Brain microvascular endothelial cell (primary cell): Measurements from ENCODE around the gene BORCS5.

Experiments
- DNase-seq: peaks from one replicate; pipeline ENCODE4 v3.0.0-alpha.2; 2020
- H3K27ac ChIP-seq: fragments of 250-450 bp; sonication (Bioruptor Pico); 2 replicates; pipeline ENCODE4 v1.5.1; 2020; ENCODE audit warnings: mild to moderate bottlenecking, moderate library complexity
- H3K27me3 ChIP-seq: fragments of 250-450 bp; sonication (Bioruptor Pico); replicated peaks from 2 replicates; pipeline ENCODE4 v1.5.1; 2020; ENCODE audit warnings: mild to moderate bottlenecking
- H3K36me3 ChIP-seq: fragments of 250-450 bp; sonication (Bioruptor Pico); replicated peaks from 2 replicates; pipeline ENCODE4 v1.5.1; 2020; ENCODE audit warnings: mild to moderate bottlenecking
- H3K4me3 ChIP-seq: 2 replicates; pipeline ENCODE4 v1.5.1; 2011; ENCODE audit warnings: low read depth, mild to moderate bottlenecking, control low read depth, low read length, moderate library complexity
- in situ Hi-C: cut with HindIII; loops from 2 replicates; pipeline ENCODE4 v1.10.0; 2017; ENCODE audit warnings: low sequenced_read_pairs, low pct_ligation_motif_present
- TF ChIP-seq, protein P1 (sequence below): IDR thresholded peaks from 2 replicates; pipeline ENCODE4 v1.5.1; 2011; ENCODE audit warnings: low read depth, mild to moderate bottlenecking, moderate library complexity, low read length, control low read depth, inconsistent platforms; ENCODE audit errors: missing control alignments

Gene BORCS5

DNA sequence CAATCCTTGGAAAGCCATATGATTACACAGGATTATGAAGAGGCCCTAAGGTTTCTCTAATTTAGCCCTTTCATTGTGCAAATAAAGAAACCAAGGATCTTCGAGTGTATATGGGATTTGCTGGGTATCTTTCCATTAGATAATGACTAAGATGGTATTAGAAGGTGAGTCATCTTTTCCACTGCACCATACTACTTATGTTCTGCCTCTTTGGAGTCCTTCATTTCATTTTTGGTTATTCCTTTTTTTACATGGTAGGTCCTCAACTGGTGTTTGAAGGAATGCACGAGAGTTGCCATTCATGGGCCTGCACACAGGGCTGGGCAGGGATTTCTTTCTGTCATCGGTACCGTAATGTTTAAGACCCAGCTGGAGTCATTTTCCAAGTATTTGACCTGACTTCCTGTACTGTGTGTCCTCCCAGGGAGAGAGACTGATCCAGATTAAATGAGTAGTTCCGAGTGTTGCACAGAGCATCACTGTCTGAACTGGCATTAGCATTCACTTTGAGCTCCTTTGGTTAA is 85.7 kb downstream of the BORCS5 start:
- Histone ChIP-seq H3K36me3 (no peaks in the 10 kb centered on the region), H3K27me3 (no peaks in the 10 kb centered on the region), H3K27ac (peak overlapping the region; percentile 84), H3K4me3 (no peak overlapping the region)
- TF ChIP-seq, protein P1, sequence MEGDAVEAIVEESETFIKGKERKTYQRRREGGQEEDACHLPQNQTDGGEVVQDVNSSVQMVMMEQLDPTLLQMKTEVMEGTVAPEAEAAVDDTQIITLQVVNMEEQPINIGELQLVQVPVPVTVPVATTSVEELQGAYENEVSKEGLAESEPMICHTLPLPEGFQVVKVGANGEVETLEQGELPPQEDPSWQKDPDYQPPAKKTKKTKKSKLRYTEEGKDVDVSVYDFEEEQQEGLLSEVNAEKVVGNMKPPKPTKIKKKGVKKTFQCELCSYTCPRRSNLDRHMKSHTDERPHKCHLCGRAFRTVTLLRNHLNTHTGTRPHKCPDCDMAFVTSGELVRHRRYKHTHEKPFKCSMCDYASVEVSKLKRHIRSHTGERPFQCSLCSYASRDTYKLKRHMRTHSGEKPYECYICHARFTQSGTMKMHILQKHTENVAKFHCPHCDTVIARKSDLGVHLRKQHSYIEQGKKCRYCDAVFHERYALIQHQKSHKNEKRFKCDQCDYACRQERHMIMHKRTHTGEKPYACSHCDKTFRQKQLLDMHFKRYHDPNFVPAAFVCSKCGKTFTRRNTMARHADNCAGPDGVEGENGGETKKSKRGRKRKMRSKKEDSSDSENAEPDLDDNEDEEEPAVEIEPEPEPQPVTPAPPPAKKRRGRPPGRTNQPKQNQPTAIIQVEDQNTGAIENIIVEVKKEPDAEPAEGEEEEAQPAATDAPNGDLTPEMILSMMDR: no peak
- peak; percentile 62 for DNase-seq
- in situ Hi-C loops: no loop called here

DNA sequence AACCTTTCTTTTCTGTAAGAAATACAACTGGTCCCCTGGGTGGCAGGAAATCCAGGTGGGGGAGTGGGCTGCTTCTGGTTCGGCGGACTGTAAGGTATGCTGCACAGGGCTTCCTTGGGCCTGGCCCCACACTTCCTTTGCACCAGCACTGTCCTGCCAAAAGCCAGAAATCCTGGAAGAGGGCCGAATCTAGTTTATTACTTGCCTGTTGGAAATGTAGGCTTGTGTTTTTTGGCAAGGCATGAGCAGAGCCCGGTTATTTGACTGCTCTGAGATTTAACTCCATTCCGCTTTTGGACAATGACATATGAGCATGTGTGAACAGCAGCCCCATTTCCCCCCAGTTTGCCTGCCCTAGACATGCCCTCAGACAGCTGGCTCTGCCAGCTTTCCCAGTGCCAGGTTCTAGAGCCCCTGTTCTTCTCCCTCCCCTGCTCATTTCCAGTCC is 86.6 kb downstream of the BORCS5 start:
- TF ChIP-seq, protein P1: no peak
- H3K27me3 ChIP-seq: no peaks in the 10 kb centered on the region
- H3K36me3 ChIP-seq: no peaks in the 10 kb centered on the region
- DNase-seq: no peak
- H3K4me3 ChIP-seq: no peak overlapping the region
- in situ Hi-C loops: no loop called here
- no peak overlapping the region for H3K27ac ChIP-seq

DNA sequence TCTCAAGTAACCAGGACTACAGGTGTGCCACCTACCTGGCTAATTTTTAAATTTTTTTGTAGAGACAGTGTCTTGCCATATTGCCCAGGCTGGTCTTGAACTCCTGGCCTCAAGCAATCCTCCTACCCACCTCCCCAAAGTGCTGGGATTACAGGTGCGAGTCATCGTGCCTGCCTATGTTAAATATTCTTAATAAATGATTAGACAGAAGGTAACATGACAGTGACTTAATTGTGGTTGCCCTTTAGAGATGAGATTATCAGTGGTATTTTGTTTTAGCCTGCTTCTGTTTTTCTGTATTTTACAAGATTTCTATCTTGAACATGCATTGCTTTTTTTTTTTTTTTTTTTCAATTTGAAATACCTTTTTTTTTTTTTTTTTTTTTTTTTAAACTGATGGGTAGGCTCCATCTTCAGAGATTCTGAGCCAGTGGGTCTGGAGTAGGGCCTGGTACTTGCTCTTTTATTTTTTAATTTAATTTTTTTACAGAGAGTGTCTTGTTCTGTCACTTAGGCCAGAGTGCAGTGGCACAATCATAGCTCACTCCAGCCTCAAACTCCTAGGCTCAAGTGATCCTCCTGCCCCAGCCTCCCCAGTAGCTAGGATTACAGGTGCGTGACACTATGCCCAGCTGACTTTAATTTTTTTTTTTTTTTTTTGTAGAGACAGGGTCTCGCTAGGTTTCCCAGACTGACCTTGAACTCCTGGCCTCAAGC is 88.4 kb downstream of the BORCS5 start:
- Histone ChIP-seq H3K27me3 (no peaks in the 10 kb centered on the region), H3K4me3 (no peak overlapping the region), H3K27ac (no peak overlapping the region), H3K36me3 (no peaks in the 10 kb centered on the region)
- in situ Hi-C loops: no loop called here
- no peak for DNase-seq
- TF ChIP-seq, protein P1: no peak

DNA sequence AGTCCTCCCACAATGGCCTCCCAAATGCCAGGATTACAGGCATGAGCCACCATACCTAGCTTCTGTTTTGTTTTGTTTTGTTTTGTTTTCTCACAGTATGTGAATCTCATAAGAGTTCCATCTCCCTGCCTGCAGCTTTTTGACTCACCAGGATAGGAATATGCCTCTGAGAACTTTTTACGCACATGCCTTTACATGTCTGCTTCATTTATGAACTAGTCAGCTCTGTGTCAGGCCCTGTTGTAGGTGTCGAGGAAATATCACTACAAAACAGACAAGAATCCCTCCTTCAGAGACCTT is 89.0 kb downstream of the BORCS5 start:
- no peak overlapping the region for H3K27ac ChIP-seq
- DNase-seq: no peak
- TF ChIP-seq, protein P1: no peak
- H3K36me3 ChIP-seq: no peaks in the 10 kb centered on the region
- in situ Hi-C loops: no loop called here
- H3K27me3 ChIP-seq: no peaks in the 10 kb centered on the region
- no peak overlapping the region for H3K4me3 ChIP-seq

DNA sequence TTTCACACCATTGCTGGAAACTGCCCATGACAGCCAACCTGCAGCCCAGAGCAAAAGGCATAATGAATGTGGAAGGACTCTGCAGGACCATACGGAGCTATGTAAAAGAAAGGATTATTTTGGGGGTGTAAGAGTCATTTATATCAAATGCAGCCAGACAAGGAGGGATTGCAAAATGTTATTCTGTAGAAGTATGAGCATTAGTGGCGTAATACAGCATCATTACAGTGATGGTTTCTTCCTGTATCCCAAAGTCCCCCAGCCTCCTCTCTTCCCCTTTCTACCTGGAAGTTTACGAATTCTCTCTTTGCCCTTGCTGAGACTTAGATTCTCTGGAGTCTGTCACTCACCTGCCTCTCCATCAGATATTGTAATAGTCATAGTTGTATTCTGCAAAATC is 89.9 kb downstream of the BORCS5 start:
- in situ Hi-C loops: no loop called here
- no peak for DNase-seq
- no peak overlapping the region for H3K27ac ChIP-seq

More for the DNA sequence above, 89.9 kb downstream of the BORCS5 start:
- H3K36me3 ChIP-seq: no peaks in the 10 kb centered on the region
- H3K4me3 ChIP-seq: no peak overlapping the region
- no peaks in the 10 kb centered on the region for H3K27me3 ChIP-seq
- TF ChIP-seq, protein P1: no peak
